HepG2 (cell line): ENCODE measurements around the gene RSKR.

Experiments
- CBX1 ChIP-seq: IDR thresholded peaks from one replicate; pipeline ENCODE4 v1.6.1; 2016; ENCODE audit warnings: antibody characterized with exemption, low read depth
- CTCF ChIP-seq: sonication (generic); formaldehyde crosslinking; IDR thresholded peaks from 2 replicates; pipeline ENCODE4 v1.5.0; 2020; ENCODE audit warnings: mild to moderate bottlenecking, missing genetic modification reagents, moderate library complexity
- EZH2 ChIP-seq: conservative IDR thresholded peaks from 2 replicates; pipeline ENCODE4 v1.6.1; 2012; ENCODE audit warnings: mild to moderate bottlenecking, low read depth, low read length, moderate library complexity
- POLR2A ChIP-seq, 2 experiments: IDR thresholded peaks; 2 replicates each; pipeline ENCODE4 v1.6.1; 2011; ENCODE audit warnings: low read depth in 2 of 2, low read length in 2 of 2, mild to moderate bottlenecking in 1 of 2, moderate library complexity in 1 of 2; ENCODE audit not compliant: insufficient read depth in 1 of 2
- SP2 ChIP-seq: sonication (generic); formaldehyde crosslinking; IDR thresholded peaks from 2 replicates; pipeline ENCODE4 v1.5.1; 2020; ENCODE audit warnings: mild to moderate bottlenecking, missing genetic modification reagents
- YY1 ChIP-seq: IDR thresholded peaks from 2 replicates; pipeline ENCODE4 v1.6.1; 2011; ENCODE audit warnings: low read length, low read depth, moderate library complexity, mild to moderate bottlenecking; ENCODE audit not compliant: insufficient read depth, insufficient replicate concordance
- TF ChIP-seq, protein P1 (sequence below): sonication (generic); formaldehyde crosslinking; IDR thresholded peaks from 2 replicates; pipeline ENCODE4 v1.5.1; 2020; ENCODE audit warnings: missing genetic modification reagents, mild to moderate bottlenecking, borderline replicate concordance
- TF ChIP-seq, protein P2 (sequence below): IDR thresholded peaks from 2 replicates; pipeline ENCODE4 v1.6.1; 2012; ENCODE audit warnings: inconsistent platforms

DNA sequence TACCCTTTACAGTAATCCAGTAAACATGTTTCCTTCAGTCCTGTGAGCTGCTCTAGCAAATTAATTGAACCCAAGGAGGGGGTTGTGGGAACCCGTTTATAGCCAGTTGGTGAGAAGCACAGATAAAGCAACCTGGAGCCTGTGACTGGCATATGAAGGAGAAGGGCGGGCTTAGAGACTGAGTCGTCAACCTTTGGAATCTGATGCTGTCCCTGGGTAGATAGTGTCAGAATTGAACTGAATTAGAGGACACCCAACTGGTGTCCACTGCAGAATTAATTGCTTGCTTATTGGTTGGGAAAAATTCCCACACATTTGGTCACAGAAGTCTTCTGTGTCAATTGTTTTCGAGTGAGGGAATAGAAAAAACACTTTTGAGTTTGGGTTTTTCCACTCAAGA lies 12.8 kb upstream of the RSKR start:
- no peak for TF ChIP-seq SP2 (CRISPR knock-in tag)
- no peak for TF ChIP-seq EZH2
- TF ChIP-seq YY1, result no peak
- TF ChIP-seq CBX1, result no peak
- TF ChIP-seq CTCF, result no peak
- no peak for TF ChIP-seq POLR2A (IDR thresholded peaks at IDR 0.05; ENCODE audit: insufficient read depth in 1 of 2, low read depth in 2 of 2, low read length in 2 of 2)
- TF ChIP-seq, protein P1, sequence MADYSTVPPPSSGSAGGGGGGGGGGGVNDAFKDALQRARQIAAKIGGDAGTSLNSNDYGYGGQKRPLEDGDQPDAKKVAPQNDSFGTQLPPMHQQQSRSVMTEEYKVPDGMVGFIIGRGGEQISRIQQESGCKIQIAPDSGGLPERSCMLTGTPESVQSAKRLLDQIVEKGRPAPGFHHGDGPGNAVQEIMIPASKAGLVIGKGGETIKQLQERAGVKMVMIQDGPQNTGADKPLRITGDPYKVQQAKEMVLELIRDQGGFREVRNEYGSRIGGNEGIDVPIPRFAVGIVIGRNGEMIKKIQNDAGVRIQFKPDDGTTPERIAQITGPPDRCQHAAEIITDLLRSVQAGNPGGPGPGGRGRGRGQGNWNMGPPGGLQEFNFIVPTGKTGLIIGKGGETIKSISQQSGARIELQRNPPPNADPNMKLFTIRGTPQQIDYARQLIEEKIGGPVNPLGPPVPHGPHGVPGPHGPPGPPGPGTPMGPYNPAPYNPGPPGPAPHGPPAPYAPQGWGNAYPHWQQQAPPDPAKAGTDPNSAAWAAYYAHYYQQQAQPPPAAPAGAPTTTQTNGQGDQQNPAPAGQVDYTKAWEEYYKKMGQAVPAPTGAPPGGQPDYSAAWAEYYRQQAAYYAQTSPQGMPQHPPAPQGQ, result no peak
- TF ChIP-seq, protein P2, sequence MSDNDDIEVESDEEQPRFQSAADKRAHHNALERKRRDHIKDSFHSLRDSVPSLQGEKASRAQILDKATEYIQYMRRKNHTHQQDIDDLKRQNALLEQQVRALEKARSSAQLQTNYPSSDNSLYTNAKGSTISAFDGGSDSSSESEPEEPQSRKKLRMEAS, result no peak
